Activated T-cell treated with anti-CD3 and anti-CD28 coated beads, Interleukin-2, amount 50 U/mL, for 24 hours (primary cell): ENCODE data around the gene EVPL.
"Not testable (repeated sequence)": the region's sequence is repeated elsewhere in the genome, so short reads cannot be mapped to it uniquely, and the experiment has no call there.

Source experiments
- DNase-seq: peaks from one replicate; pipeline ENCODE4 v3.0.0-alpha.2; 2020
- H3K27ac Mint-ChIP-seq: 2 replicates; pipeline ENCODE4 v1.8.0; 2020; ENCODE audit warnings: mild to moderate bottlenecking, mixed read lengths
- H3K27me3 Mint-ChIP-seq: 2 replicates; pipeline ENCODE4 v1.8.0; 2020; ENCODE audit warnings: mixed read lengths
- H3K36me3 Mint-ChIP-seq: 2 replicates; pipeline ENCODE4 v1.8.0; 2020; ENCODE audit warnings: low read depth, mixed read lengths
- H3K4me1 Mint-ChIP-seq: 2 replicates; pipeline ENCODE4 v1.8.0; 2020; ENCODE audit warnings: low read depth, mixed read lengths
- H3K4me3 Mint-ChIP-seq: 2 replicates; pipeline ENCODE4 v1.8.0; 2020; ENCODE audit warnings: mild to moderate bottlenecking, moderate library complexity, mixed read lengths
- H3K9me3 Mint-ChIP-seq: 2 replicates; pipeline ENCODE4 v1.8.0; 2020; ENCODE audit warnings: mixed read lengths

EVPL gene

DNA sequence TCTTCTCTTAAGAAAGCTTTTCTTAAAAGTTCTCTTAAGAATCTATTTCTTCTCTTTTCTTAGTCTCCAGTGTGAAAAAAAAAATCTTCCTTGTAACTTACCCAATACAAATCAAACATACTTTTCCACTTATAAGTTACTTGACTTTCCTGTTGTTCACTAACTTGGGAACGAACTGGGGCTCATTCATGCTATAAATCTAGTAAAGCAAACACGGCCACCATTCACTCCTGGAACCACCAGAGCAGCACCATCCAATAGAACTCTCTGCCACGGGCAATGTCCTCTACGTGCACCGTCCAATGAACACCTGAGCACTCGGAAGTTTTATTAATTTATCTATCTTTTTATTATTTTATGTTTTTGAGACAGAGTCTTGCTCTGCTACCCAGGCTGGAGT lies 24.5 kb upstream of the EVPL start:
- no peaks in the 10 kb centered on the region for H3K9me3 Mint-ChIP-seq

DNA sequence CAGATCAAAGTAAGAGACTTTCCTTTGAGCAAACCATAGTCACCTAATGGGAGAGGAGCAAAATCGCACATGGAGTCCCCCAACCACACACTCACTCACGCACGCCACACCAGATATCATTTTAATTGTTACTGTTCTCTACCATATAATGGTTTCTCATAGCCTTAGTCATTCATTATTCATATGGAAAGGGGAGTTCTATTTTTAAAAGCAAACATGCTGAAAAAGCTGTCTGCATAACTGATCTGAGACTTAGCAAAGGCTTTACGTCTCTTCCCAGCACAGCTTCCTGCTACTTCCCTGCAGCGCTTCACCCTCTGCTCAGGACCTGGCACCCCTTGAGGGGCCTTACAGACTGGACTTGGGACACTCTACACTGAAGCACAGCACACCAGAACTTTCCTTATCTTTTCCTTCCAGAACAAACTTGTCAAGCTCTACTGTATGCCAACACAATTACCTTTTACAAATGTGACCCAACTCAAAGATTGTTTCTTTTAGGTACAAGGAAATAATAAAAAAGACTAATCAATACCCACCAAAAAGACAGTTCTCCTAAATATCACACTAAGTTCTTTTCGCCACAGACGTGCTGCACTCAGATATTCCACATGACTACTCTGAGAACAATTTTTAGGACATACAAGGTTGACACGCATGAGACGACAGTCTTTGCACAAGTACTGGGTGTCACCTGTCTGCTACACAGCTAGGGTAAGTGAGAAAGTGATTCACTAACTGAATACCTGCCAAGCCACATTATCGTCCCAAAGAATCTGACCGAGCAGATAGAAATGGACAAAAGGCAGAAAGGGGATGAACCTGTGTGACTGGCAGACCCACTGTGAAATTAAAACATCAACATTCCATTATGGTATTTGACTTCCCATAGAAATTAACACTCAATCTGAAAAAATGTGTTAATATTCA lies 23.7 kb upstream of the EVPL start:
- peaks cover 88% of the 10 kb centered on the region for H3K36me3 Mint-ChIP-seq
- no peaks in the 10 kb centered on the region for H3K27me3 Mint-ChIP-seq
- peaks cover 32% of the 10 kb centered on the region for H3K4me1 Mint-ChIP-seq
- peak overlapping the region; percentile 4 for H3K27ac Mint-ChIP-seq
- H3K4me3 Mint-ChIP-seq, result no peak overlapping the region
- H3K9me3 Mint-ChIP-seq, result no peaks in the 10 kb centered on the region
- no peak for DNase-seq

More for the DNA sequence above, 24.5 kb upstream of the EVPL start:
- Mint-ChIP-seq H3K4me1 (peaks cover 34% of the 10 kb centered on the region), H3K4me3 (no peak overlapping the region), H3K36me3 (peaks cover 88% of the 10 kb centered on the region), H3K27me3 (no peaks in the 10 kb centered on the region), H3K27ac (no peak overlapping the region)
- DNase-seq, result no peak

DNA sequence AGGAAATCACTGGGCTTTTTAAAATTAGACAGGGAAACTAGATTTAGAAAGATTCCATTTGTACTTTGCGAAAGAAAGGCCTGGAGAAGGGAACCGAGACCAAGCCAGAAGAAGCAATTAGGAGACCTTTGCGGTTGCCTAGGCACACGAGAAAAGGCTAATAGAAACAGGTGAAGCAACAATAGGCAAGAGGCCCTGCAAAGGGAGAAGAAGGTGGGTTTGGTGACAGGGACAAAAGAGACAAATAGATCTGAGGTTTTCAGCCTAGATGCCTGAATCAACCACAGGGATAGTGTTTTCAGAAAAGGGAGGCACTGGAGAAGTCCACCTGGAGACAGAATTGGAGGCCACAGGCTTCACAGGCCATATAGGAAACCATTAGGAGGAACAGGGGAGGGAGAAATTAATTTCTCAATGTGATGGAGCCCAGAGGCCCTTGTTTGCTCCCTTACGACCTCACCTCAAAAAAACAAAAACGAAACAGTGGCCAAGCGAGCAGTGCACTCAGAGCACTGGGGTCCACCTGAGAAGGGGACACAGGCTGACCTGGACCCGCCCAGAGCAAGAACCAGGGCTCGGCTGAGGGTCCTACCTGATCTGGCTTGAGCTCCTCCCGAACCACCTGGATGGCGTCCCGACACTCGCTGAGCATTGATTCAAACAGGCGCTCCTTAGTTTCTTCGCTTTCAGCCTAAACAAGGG lies 22.9 kb upstream of the EVPL start:
- Mint-ChIP-seq H3K27ac (peak overlapping the region; percentile 3), H3K4me3 (no peak overlapping the region), H3K4me1 (peaks cover 31% of the 10 kb centered on the region), H3K9me3 (no peaks in the 10 kb centered on the region), H3K36me3 (peaks cover 89% of the 10 kb centered on the region), H3K27me3 (no peaks in the 10 kb centered on the region)
- DNase-seq, result no peak

DNA sequence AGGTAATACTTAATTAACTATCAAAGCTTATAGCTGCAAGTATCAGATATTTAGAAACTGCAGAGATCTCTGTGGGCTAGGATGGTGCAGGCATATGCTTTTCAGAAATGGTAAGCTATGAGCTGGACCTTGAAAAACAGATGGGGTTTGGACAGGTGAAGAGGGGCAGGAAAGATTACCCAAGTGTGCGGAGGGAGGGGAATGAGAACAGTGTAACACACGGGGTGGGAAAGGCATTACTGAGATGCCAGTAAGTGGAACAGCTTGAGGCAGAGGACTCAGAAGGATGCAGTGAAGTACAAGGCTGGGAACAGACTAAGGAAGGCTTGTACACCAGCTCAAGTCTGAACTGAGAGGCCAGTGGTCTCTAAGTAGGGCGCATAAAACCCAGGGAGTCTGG lies 22.1 kb upstream of the EVPL start:
- H3K36me3 Mint-ChIP-seq, result peaks cover 89% of the 10 kb centered on the region
- peaks cover 31% of the 10 kb centered on the region for H3K4me1 Mint-ChIP-seq
- DNase-seq, result no peak
- no peaks in the 10 kb centered on the region for H3K9me3 Mint-ChIP-seq
- no peaks in the 10 kb centered on the region for H3K27me3 Mint-ChIP-seq
- H3K27ac Mint-ChIP-seq, result peak overlapping the region; percentile 34
- no peak overlapping the region for H3K4me3 Mint-ChIP-seq

DNA sequence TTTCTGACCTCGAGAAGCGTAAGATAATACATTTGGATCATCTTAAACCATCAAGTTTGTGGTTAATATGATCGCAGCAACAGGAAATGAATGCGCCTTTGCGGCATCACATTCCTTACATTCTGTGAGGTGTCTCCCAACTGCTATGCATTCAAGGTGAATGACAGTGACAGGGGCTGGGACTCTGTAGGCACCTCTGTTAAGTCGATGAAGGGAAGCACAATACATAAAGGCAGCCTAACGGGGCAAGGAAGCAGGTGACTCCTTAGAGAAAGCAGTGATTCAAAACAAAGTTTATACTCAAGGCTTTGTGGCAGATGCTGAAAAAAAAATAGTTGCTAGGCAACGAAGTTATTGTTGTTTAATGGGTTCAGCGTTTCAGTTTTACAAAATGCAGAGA lies 21.6 kb upstream of the EVPL start:
- peaks cover 26% of the 10 kb centered on the region for H3K4me1 Mint-ChIP-seq
- no peak overlapping the region for H3K4me3 Mint-ChIP-seq
- no peaks in the 10 kb centered on the region for H3K27me3 Mint-ChIP-seq
- peaks cover 89% of the 10 kb centered on the region for H3K36me3 Mint-ChIP-seq
- no peaks in the 10 kb centered on the region for H3K9me3 Mint-ChIP-seq
- no peak for DNase-seq
- peak overlapping the region; percentile 22 for H3K27ac Mint-ChIP-seq

DNA sequence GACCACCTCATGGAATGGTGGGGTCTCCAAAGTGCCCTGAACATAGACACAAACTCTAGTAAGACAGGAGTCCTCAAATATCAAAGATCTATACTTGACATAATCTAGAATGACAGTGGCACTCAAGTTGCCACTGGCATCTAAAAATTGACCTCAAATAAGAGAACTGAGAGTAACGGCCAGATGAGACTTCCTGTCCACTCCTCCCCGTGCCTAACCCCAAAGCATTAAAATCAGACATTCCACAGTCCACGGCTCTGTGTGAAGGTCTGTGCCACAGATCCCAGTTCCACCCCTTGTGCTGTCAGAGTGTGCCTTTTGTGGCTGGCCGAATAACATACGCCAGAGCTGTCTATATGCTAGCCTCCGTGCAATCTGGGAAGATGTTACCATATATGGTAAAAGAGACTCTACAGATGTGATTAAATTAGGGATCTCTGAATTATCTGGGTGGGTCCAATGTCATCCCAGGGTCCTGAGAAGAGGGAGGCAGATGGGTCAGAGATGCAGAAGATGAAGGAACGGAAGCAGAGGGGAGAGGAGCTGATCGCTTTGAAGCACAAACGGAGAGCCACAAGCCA lies 21.0 kb upstream of the EVPL start:
- no peak overlapping the region for H3K27ac Mint-ChIP-seq
- no peak overlapping the region for H3K4me3 Mint-ChIP-seq
- no peak for DNase-seq
- H3K27me3 Mint-ChIP-seq, result no peaks in the 10 kb centered on the region
- H3K36me3 Mint-ChIP-seq, result peaks cover 89% of the 10 kb centered on the region
- peaks cover 20% of the 10 kb centered on the region for H3K4me1 Mint-ChIP-seq
- no peaks in the 10 kb centered on the region for H3K9me3 Mint-ChIP-seq

DNA sequence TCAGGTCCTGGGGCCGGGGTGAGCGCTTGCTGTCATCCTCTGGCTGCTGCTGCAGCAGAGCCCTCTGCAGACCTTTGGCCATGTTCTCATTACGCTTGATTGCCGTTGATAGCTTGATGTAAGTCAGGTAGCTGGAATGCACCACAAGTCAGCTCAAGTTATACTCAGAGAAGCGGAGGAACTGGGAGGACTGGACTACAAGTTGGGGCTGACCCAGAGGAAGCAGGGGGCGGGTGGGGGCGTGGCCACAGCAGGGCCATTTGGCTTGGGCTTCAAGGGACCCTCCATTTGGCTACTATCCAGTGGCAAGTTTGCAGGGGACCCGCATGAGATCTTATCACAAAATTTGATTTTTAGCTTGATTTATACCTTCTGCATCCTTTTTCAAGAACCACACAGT lies 19.0 kb upstream of the EVPL start:
- peaks cover 16% of the 10 kb centered on the region for H3K4me1 Mint-ChIP-seq
- no peak overlapping the region for H3K4me3 Mint-ChIP-seq
- no peaks in the 10 kb centered on the region for H3K9me3 Mint-ChIP-seq
- peaks cover 91% of the 10 kb centered on the region for H3K36me3 Mint-ChIP-seq
- no peaks in the 10 kb centered on the region for H3K27me3 Mint-ChIP-seq
- no peak for DNase-seq
- H3K27ac Mint-ChIP-seq, result no peak overlapping the region

DNA sequence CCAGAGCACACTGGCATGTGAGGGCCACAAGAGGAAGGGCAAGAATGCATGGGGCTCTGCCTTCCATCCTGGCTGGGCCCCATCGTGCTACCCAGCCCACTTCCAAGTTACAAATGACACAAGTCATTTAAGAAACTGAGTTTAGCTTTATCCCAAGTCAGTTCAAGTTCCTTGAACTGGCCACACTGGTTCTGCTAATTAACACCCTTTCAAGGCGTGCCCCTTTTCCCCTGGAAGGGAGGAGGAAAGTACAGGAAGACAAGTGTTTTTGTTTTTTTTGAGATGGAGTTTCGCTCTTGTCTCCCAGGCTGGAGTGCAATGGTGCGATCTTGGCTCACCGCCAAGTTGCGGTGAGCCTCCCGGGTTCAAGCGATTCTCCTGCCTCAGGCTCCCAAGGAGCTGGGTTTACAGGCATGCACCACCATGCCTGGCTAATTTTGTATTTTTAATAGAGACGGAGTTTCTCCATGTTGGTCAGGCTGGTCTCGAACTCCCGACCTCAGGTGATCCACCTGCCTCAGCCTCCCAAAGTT lies 17.4 kb upstream of the EVPL start:
- H3K36me3 Mint-ChIP-seq, result peaks cover 92% of the 10 kb centered on the region
- H3K27me3 Mint-ChIP-seq, H3K4me1 Mint-ChIP-seq, H3K4me3 Mint-ChIP-seq, DNase-seq, H3K27ac Mint-ChIP-seq, H3K9me3 Mint-ChIP-seq: not testable (repeated sequence)

DNA sequence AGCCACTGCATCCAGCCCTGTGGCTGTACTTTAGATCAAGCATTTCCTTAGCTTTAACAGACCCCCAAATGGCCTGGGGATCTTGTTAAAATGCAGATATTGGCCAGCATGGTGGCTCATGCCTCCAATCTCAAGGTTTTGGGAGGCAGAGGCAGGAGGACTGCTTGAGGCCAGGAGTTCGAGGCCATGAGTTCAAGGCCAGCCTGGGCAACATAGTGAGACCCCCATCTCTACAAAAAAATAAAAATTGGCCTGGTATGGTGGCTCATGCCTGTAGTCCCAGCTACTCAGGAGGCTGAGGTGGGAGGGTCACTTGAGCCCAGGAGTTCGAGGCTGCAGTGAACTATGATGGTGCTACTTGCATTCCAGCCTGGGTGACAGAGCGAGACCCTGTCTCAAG lies 15.8 kb upstream of the EVPL start:
- not testable (repeated sequence) for H3K9me3 Mint-ChIP-seq, DNase-seq, H3K4me3 Mint-ChIP-seq, H3K4me1 Mint-ChIP-seq, H3K27me3 Mint-ChIP-seq
- peak overlapping the region; percentile 29 for H3K27ac Mint-ChIP-seq
- H3K36me3 Mint-ChIP-seq, result peaks cover 93% of the 10 kb centered on the region

DNA sequence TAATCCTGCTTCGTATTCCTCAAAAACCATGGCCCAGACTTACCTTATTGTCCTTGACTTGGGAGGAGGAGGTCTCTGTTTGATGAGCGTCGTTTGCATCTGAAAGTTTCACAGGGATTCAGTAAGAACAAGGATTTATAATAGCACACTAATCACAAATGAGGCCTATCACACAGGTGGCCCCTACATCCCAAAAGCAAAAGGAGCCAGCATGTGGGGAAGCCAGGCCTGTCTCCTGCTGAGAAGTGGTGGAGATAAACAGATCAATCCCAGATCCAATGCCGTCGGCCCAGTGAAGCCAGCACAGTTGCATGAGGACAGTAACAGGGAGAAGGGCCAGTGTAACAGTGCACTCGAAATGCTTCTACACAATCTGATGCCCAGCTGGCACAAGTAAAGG lies 13.3 kb upstream of the EVPL start:
- H3K4me3 Mint-ChIP-seq, result no peak overlapping the region
- peaks cover 88% of the 10 kb centered on the region for H3K36me3 Mint-ChIP-seq
- DNase-seq, result no peak
- H3K9me3 Mint-ChIP-seq, result no peaks in the 10 kb centered on the region
- H3K27me3 Mint-ChIP-seq, result no peaks in the 10 kb centered on the region
- H3K4me1 Mint-ChIP-seq, result peaks cover 5% of the 10 kb centered on the region
- peak overlapping the region; percentile 12 for H3K27ac Mint-ChIP-seq

DNA sequence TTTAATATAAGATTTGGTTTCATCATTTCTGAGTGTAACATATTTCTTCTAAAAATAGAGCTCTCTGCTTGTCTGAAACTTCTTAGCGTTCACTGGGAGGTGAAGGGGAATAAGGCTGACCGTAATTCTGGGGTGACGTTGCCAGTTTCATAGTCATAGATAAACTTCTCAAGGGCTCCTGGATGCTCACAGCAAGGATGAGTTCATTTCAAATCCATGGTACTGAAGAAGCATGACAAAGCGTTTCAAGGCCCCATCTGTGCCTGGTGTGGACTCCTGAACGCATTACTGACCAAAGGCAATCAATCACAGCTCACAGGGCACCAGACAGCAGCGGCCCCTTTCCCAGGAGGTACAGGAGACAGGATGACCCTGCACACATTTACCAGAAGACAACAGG lies 12.0 kb upstream of the EVPL start:
- peaks cover 5% of the 10 kb centered on the region for H3K4me1 Mint-ChIP-seq
- no peak for DNase-seq
- H3K36me3 Mint-ChIP-seq, result peaks cover 77% of the 10 kb centered on the region
- H3K4me3 Mint-ChIP-seq, result no peak overlapping the region
- no peaks in the 10 kb centered on the region for H3K27me3 Mint-ChIP-seq
- peak overlapping the region; percentile 56 for H3K27ac Mint-ChIP-seq
- H3K9me3 Mint-ChIP-seq, result no peaks in the 10 kb centered on the region

DNA sequence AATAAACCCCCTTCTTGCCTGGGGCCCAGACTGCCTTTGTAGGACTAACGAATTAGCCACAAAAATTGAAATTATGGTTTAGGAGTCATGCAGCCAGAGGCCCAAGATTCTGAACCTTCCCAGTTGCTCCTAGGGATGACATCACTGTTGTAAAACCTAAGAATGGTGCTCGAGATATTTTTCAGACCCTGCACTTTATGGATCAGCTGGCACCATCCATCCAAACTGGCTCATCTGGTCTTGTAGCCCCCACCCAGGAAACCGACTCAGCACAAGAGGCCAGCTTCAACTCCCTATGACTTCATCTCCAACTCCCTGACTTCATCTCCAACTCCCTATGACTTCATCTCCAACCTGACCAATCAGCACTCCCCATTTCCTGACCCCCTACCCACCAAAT lies 10.9 kb upstream of the EVPL start:
- Mint-ChIP-seq H3K4me3 (no peak overlapping the region), H3K9me3 (no peaks in the 10 kb centered on the region), H3K27me3 (no peaks in the 10 kb centered on the region), H3K27ac (peak overlapping the region; percentile 56), H3K36me3 (peaks cover 66% of the 10 kb centered on the region), H3K4me1 (peaks cover 5% of the 10 kb centered on the region)
- no peak for DNase-seq

DNA sequence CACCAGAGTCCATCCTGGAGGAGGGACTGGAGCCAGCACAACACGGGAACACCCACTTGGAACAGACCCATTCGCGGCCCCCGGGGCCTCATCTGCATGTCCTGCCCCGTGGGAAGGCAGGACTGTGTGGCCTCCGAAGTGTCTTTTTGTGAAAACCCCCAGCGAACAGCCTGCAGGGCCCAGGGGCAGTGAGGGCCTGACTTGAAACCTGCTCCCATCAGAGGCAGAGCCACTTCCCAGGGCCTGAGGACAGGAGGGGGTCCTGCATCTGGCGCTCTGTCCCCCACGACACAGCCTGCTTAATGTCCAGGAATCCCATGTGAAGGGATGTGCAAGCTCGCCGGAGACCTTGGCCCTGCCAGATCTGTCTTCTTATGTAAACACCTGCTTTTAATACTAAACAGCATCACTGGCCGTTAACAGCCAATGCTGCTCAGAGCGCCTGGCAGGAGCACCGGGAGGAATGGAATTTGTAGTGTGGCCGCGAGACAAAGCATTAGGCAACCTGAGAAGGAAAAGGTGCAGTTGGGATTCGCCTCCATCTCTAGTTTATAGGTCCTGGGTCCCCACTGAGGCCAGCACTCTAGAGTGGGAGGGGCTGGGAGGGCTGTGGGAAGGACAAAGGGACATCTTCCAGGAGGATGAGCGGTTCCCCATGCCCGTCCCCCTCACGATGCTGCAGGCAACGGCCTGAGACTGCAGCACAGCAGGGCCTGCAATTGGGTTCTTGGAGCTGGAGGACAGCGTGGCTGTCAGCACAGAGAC lies 9.6 kb upstream of the EVPL start:
- no peaks in the 10 kb centered on the region for H3K9me3 Mint-ChIP-seq
- H3K4me3 Mint-ChIP-seq, result no peak overlapping the region
- DNase-seq, result no peak
- peaks cover 55% of the 10 kb centered on the region for H3K36me3 Mint-ChIP-seq
- no peaks in the 10 kb centered on the region for H3K27me3 Mint-ChIP-seq
- peaks cover 5% of the 10 kb centered on the region for H3K4me1 Mint-ChIP-seq
- peak overlapping the region; percentile 49 for H3K27ac Mint-ChIP-seq
